Measurements from ENCODE around the gene METTL6. TPM values are rescaled to one million over a fixed set of nuclear protein-coding genes. Genes with fewer than 3 reads are reported as not detected.
A peak's percentile ranks its signal among the peaks of the same experiment; 100 is the strongest.

METTL6 gene
- total and polyA plus RNA-seq, 4 donors = 8.6 to 35.4 (median 13.2) TPM

DNA sequence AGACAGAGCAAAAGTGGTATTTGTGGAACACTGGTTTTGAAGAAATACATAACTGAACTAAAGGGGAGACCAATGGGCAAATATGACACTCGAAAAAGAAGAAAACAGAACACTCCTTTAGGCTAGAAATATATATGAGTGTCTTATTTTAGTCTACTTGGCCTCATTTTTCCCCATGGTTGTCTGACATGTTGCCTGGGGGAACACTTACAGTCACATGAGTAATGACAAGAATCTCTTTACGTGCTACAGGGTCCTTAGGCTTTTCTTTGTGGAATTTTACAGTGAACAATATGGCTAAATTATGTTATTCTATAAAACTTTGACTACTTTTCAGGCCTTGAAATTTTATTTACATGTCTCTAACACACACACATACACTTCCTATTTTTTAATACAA, 17.6 kb downstream of the METTL6 start:
- no peaks in the 10 kb centered on the region for H3K4me1 ChIP-seq (ENCODE audit: control insufficient read depth in 5 of 5, insufficient read depth in 5 of 5, low read length in 5 of 5)
- TF ChIP-seq, protein P1, sequence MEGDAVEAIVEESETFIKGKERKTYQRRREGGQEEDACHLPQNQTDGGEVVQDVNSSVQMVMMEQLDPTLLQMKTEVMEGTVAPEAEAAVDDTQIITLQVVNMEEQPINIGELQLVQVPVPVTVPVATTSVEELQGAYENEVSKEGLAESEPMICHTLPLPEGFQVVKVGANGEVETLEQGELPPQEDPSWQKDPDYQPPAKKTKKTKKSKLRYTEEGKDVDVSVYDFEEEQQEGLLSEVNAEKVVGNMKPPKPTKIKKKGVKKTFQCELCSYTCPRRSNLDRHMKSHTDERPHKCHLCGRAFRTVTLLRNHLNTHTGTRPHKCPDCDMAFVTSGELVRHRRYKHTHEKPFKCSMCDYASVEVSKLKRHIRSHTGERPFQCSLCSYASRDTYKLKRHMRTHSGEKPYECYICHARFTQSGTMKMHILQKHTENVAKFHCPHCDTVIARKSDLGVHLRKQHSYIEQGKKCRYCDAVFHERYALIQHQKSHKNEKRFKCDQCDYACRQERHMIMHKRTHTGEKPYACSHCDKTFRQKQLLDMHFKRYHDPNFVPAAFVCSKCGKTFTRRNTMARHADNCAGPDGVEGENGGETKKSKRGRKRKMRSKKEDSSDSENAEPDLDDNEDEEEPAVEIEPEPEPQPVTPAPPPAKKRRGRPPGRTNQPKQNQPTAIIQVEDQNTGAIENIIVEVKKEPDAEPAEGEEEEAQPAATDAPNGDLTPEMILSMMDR (IDR thresholded peaks at IDR 0.05; ENCODE audit: control extremely low read depth, extremely low read depth) = no peak
- WGBS, 2 donors = 84 to 92% methylated on average over 2 of the region's 2 CpGs
- H3K27me3 ChIP-seq (ENCODE audit: control insufficient read depth in 3 of 3, insufficient read depth in 3 of 3, low read length in 2 of 3) = no peaks in the 10 kb centered on the region
- no peak for ATAC-seq (ENCODE audit: insufficient read depth, low FRiP score)
- no peaks in the 10 kb centered on the region for H3K9me3 ChIP-seq (ENCODE audit: control insufficient read depth in 4 of 4, insufficient read depth in 3 of 4, low read length in 3 of 4)
- no peak overlapping the region for H3K4me3 ChIP-seq
- H3K27ac ChIP-seq (ENCODE audit: low read depth in 1 of 2, low read length in 1 of 2) = no peak overlapping the region
- DNase-seq = no peak
- peaks cover 15 to 23% (median 17%) of the 10 kb centered on the region in 4 donors for H3K36me3 ChIP-seq (ENCODE audit: control insufficient read depth in 4 of 4, insufficient read depth in 4 of 4, low read length in 4 of 4)
- H3K9ac ChIP-seq (ENCODE audit: insufficient read depth in 1 of 2, low read length in 2 of 2) = no peak overlapping the region

DNA sequence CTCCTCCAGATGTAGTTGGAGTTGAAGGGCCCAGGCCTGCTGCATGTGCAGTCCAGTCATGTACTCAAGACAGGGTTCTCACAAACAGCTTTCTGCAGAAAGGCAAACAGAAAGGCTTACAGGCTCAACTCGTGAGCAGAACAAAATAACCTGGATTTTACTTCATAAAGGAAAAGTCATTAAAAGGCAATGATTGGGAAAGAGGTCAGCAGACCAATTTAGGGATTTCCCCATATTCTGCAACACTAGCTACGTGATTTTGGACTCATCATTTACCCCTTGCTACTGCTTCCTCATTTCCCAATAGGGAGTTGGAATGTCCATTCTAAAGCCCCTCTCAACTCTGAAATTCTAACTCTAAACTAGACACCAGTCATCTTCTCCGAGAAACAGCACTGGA, 18.1 kb downstream of the METTL6 start:
- Histone ChIP-seq H3K27ac (ENCODE audit: low read depth in 1 of 2, low read length in 1 of 2) (no peak overlapping the region), H3K36me3 (ENCODE audit: control insufficient read depth in 4 of 4, insufficient read depth in 4 of 4, low read length in 4 of 4) (peaks cover 11 to 23% (median 15%) of the 10 kb centered on the region in 4 donors), H3K9me3 (ENCODE audit: control insufficient read depth in 4 of 4, insufficient read depth in 3 of 4, low read length in 3 of 4) (no peaks in the 10 kb centered on the region), H3K9ac (ENCODE audit: insufficient read depth in 1 of 2, low read length in 2 of 2) (no peak overlapping the region), H3K4me1 (ENCODE audit: control insufficient read depth in 5 of 5, insufficient read depth in 5 of 5, low read length in 5 of 5) (no peaks in the 10 kb centered on the region), H3K27me3 (ENCODE audit: control insufficient read depth in 3 of 3, insufficient read depth in 3 of 3, low read length in 2 of 3) (no peaks in the 10 kb centered on the region), H3K4me3 (no peak overlapping the region)
- 43 to 62% methylated on average over 3 of the region's 3 CpGs for WGBS, 2 donors
- TF ChIP-seq, protein P1 (IDR thresholded peaks at IDR 0.05; ENCODE audit: control extremely low read depth, extremely low read depth) = no peak
- ATAC-seq (ENCODE audit: insufficient read depth, low FRiP score) = peak; percentile 38
- no peak for DNase-seq

DNA sequence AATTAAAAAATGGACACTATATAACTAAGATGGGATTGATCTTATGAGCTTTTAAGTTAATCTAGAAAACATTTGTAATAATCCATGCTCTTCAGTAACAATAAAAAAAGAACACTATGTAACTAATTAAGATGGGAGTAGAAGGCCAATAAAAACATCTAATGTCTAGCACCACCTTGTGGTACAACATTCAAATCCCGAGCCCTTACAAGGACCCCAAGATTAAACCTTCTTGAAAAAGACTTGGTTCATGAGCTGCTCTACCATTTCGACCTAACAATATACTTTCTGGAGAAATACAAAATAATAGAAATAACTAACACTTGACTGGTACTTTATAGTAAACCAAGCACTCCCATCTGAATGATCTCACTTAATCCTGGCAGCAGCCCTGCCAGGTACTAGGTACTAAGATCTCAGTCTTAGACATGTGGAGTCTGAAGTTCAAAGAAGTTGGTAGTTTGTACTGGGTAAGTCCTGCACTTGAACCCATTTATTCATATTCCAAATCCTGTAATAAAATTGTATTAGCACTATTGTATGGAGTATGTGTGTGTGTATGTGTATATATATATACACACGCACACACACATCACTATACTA, 21.8 kb downstream of the METTL6 start:
- no peak overlapping the region for H3K9ac ChIP-seq (ENCODE audit: insufficient read depth in 1 of 2, low read length in 2 of 2)
- TF ChIP-seq, protein P1 (IDR thresholded peaks at IDR 0.05; ENCODE audit: control extremely low read depth, extremely low read depth) = peak; percentile 57
- WGBS, 2 donors = 38 to 41% methylated on average over 3 of the region's 3 CpGs
- H3K36me3 ChIP-seq (ENCODE audit: control insufficient read depth in 4 of 4, insufficient read depth in 4 of 4, low read length in 4 of 4) = peaks cover 0 to 10% (median 3%) of the 10 kb centered on the region in 4 donors
- no peak overlapping the region for H3K27ac ChIP-seq (ENCODE audit: low read depth in 1 of 2, low read length in 1 of 2)
- H3K9me3 ChIP-seq (ENCODE audit: control insufficient read depth in 4 of 4, insufficient read depth in 3 of 4, low read length in 3 of 4) = no peaks in the 10 kb centered on the region
- no peaks in the 10 kb centered on the region for H3K27me3 ChIP-seq (ENCODE audit: control insufficient read depth in 3 of 3, insufficient read depth in 3 of 3, low read length in 2 of 3)
- no peaks in the 10 kb centered on the region for H3K4me1 ChIP-seq (ENCODE audit: control insufficient read depth in 5 of 5, insufficient read depth in 5 of 5, low read length in 5 of 5)
- H3K4me3 ChIP-seq = no peak overlapping the region
- DNase-seq = peak in 2 of 3 donors; percentile 60 to 74
- ATAC-seq (ENCODE audit: insufficient read depth, low FRiP score) = no peak

DNA sequence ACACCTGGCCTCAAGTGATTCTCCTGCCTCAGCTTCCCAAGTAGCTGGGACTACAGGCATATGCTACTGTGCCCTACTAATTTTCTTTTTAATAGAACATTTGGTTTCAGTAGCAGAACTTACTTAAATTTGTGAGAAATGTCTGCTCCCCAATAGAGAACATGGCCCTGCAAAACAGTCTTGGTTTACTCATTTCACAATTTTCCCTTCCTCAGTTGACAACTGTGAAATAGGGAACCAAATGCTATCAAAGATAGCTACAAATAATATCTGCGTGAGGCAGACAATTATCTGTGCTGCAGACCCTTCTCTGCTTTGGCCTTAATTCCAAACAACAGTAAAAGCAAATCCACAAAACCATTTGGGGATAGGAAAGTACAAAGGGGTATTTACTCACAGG, 22.6 kb downstream of the METTL6 start:
- Histone ChIP-seq H3K36me3 (ENCODE audit: control insufficient read depth in 4 of 4, insufficient read depth in 4 of 4, low read length in 4 of 4) (peaks cover 0 to 6% (median 0%) of the 10 kb centered on the region in 4 donors), H3K27ac (ENCODE audit: low read depth in 1 of 2, low read length in 1 of 2) (no peak overlapping the region), H3K9me3 (ENCODE audit: control insufficient read depth in 4 of 4, insufficient read depth in 3 of 4, low read length in 3 of 4) (peaks cover 0 to 2% (median 0%) of the 10 kb centered on the region in 4 donors), H3K27me3 (ENCODE audit: control insufficient read depth in 3 of 3, insufficient read depth in 3 of 3, low read length in 2 of 3) (no peaks in the 10 kb centered on the region), H3K4me1 (ENCODE audit: control insufficient read depth in 5 of 5, insufficient read depth in 5 of 5, low read length in 5 of 5) (no peaks in the 10 kb centered on the region), H3K4me3 (no peak overlapping the region), H3K9ac (ENCODE audit: insufficient read depth in 1 of 2, low read length in 2 of 2) (no peak overlapping the region)
- 28 to 69% methylated on average over 1 of the region's 1 CpG for WGBS, 2 donors
- ATAC-seq (ENCODE audit: insufficient read depth, low FRiP score) = no peak
- TF ChIP-seq, protein P1 (IDR thresholded peaks at IDR 0.05; ENCODE audit: control extremely low read depth, extremely low read depth) = no peak
- no peak for DNase-seq
